ENCODE data around the gene RFX1. TPM values are rescaled to one million over a fixed set of nuclear protein-coding genes. Genes with fewer than 3 reads are reported as not detected.

Gene RFX1
- total and polyA plus RNA-seq, 4 donors = 1.8 to 5.6 (median 3.5) TPM

DNA sequence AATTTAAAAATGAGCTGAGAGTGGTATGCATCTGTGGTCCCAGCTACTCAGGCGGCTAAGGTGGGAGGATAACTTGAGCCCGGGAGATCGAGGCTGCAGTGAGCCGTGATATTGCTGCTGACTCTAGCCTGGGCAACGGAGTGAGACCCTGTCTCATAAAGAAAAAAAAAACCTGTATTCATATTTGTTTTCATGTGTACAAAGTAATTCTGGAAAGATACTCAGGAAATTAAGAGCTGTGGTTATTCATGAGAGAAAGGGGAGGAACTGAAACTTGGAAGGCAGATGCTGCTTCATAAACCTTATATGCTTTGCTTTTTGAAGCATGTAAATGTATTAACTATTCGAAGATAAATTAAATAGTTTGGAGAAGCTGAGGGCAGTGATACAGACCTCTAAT is 13.0 kb upstream of the RFX1 start (continued):
- TF ChIP-seq CTCF (IDR thresholded peaks at IDR 0.05; ENCODE audit: low read depth, low read length, missing input control) = no peak

DNA sequence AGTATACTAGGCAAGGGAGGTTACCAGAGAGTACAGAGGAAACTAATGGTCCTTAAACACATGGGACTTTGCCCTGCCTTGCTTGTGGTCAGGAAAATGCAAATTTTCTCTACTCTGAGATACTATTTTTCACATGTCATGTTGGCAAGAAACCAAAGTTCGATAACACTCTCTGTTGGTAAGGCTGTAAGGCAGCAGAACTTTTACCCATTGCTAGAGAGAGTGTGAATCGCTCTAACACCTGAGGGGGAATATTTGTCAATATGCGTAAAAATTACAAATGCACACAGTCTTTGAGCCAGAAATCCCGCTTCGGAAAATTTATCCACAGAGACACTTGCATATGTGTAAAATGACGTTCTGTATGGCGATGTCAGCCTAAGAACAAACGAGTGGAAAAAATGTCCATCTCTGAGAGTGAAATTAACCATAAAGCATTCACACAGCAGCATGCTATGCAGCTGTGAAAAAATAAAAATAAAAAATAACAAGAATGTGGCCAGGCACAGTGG is 9.5 kb upstream of the RFX1 start:
- Histone ChIP-seq H3K27ac (ENCODE audit: low read depth in 1 of 2, low read length in 2 of 2) (no peak overlapping the region), H3K4me1 (ENCODE audit: control insufficient read depth in 4 of 4, insufficient read depth in 4 of 4, low read length in 3 of 4) (peaks cover 0 to 9% (median 4%) of the 10 kb centered on the region in 4 donors), H3K36me3 (ENCODE audit: control insufficient read depth in 4 of 4, insufficient read depth in 3 of 4, low read depth in 1 of 4, low read length in 3 of 4) (no peaks in the 10 kb centered on the region), H3K9ac (ENCODE audit: low read depth in 1 of 2, low read length in 2 of 2) (no peak overlapping the region), H3K9me3 (ENCODE audit: control insufficient read depth in 4 of 4, low read length in 3 of 4) (no peaks in the 10 kb centered on the region), H3K4me3 (ENCODE audit: low read depth in 1 of 3, low read length in 3 of 3) (no peak overlapping the region), H3K27me3 (ENCODE audit: control insufficient read depth in 4 of 4, insufficient read depth in 4 of 4, low read length in 3 of 4) (no peaks in the 10 kb centered on the region)
- no peak for TF ChIP-seq ATF3 (IDR thresholded peaks at IDR 0.05)
- no peak for TF ChIP-seq TAF1 (conservative IDR thresholded peaks at IDR 0.05)
- peak; percentile 14 for TF ChIP-seq HNF4G (IDR thresholded peaks at IDR 0.05)
- TF ChIP-seq, protein P1, sequence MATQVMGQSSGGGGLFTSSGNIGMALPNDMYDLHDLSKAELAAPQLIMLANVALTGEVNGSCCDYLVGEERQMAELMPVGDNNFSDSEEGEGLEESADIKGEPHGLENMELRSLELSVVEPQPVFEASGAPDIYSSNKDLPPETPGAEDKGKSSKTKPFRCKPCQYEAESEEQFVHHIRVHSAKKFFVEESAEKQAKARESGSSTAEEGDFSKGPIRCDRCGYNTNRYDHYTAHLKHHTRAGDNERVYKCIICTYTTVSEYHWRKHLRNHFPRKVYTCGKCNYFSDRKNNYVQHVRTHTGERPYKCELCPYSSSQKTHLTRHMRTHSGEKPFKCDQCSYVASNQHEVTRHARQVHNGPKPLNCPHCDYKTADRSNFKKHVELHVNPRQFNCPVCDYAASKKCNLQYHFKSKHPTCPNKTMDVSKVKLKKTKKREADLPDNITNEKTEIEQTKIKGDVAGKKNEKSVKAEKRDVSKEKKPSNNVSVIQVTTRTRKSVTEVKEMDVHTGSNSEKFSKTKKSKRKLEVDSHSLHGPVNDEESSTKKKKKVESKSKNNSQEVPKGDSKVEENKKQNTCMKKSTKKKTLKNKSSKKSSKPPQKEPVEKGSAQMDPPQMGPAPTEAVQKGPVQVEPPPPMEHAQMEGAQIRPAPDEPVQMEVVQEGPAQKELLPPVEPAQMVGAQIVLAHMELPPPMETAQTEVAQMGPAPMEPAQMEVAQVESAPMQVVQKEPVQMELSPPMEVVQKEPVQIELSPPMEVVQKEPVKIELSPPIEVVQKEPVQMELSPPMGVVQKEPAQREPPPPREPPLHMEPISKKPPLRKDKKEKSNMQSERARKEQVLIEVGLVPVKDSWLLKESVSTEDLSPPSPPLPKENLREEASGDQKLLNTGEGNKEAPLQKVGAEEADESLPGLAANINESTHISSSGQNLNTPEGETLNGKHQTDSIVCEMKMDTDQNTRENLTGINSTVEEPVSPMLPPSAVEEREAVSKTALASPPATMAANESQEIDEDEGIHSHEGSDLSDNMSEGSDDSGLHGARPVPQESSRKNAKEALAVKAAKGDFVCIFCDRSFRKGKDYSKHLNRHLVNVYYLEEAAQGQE (IDR thresholded peaks at IDR 0.05) = no peak
- peak; percentile 49 for TF ChIP-seq SP1 (IDR thresholded peaks at IDR 0.05)
- TF ChIP-seq HNF4A (conservative IDR thresholded peaks at IDR 0.05) = peak in 1 of 2 donors; percentile 51
- no peak for TF ChIP-seq FOXA1 (IDR thresholded peaks at IDR 0.05)
- TF ChIP-seq RAD21 (IDR thresholded peaks at IDR 0.05) = no peak
- no peak for TF ChIP-seq ZBTB33 (IDR thresholded peaks at IDR 0.05)
- peak; percentile 3 to 4 for TF ChIP-seq RXRA (IDR thresholded peaks at IDR 0.05)
- TF ChIP-seq JUND (IDR thresholded peaks at IDR 0.05) = no peak
- no peak for TF ChIP-seq EGR1 (IDR thresholded peaks at IDR 0.05; ENCODE audit: low read depth in 2 of 2)
- TF ChIP-seq CTCF (IDR thresholded peaks at IDR 0.05; ENCODE audit: low read depth, low read length, missing input control) = no peak
- no peak for DNase-seq (ENCODE audit: low spot score)
- WGBS = 57% methylated on average over 8 of the region's 8 CpGs

Measured in liver (tissue), 9 donors.